Measurements from ENCODE around the gene BACH1.

The BACH1 gene

GRCh38 chr21:29316029-29316742 is 17.5 kb downstream of the BACH1 start:
- DNase-seq: no peak

- DNase-seq: no peak
Observed at GRCh38 chr21:29316806-29317205, 18.1 kb downstream of the BACH1 start.

- no peak for DNase-seq
Observed at GRCh38 chr21:29318354-29318753, 19.6 kb downstream of the BACH1 start.

GRCh38 chr21:29320031-29320430 is 21.3 kb downstream of the BACH1 start:
- DNase-seq: no peak

- DNase-seq: no peak
Observed at GRCh38 chr21:29321217-29321616, 22.5 kb downstream of the BACH1 start.

GRCh38 chr21:29321932-29322928 is 23.5 kb downstream of the BACH1 start:
- no peak for DNase-seq

GRCh38 chr21:29323189-29323588 is 24.5 kb downstream of the BACH1 start:
- no peak for DNase-seq

- DNase-seq: no peak
Observed at GRCh38 chr21:29326914-29327554, 28.3 kb downstream of the BACH1 start.

- no peak for DNase-seq
Observed at GRCh38 chr21:29329406-29329805, 30.7 kb downstream of the BACH1 start.

GRCh38 chr21:29330797-29331196 is 32.1 kb downstream of the BACH1 start:
- no peak for DNase-seq

GRCh38 chr21:29332461-29333362 is 34.0 kb downstream of the BACH1 start:
- DNase-seq: no peak

- no peak for DNase-seq
Observed at GRCh38 chr21:29333406-29333805, 34.7 kb downstream of the BACH1 start.

GRCh38 chr21:29334717-29335428 is 36.2 kb downstream of the BACH1 start:
- no peak for DNase-seq

GRCh38 chr21:29335720-29336119 is 37.0 kb downstream of the BACH1 start:
- no peak for DNase-seq

- DNase-seq: no peak
Observed at GRCh38 chr21:29338256-29338655, 39.5 kb downstream of the BACH1 start.

- no peak for DNase-seq
Observed at GRCh38 chr21:29340228-29340627, 41.5 kb downstream of the BACH1 start.

GRCh38 chr21:29342363-29342957 is 43.7 kb downstream of the BACH1 start:
- no peak for DNase-seq

GRCh38 chr21:29343519-29343918 is 44.8 kb downstream of the BACH1 start:
- DNase-seq: no peak

- no peak for DNase-seq
Observed at GRCh38 chr21:29346281-29346680, 47.6 kb downstream of the BACH1 start.

- no peak for DNase-seq
Observed at GRCh38 chr21:29346771-29347170, 48.0 kb downstream of the BACH1 start.

- DNase-seq: no peak
Observed at GRCh38 chr21:29347274-29347681, 48.6 kb downstream of the BACH1 start.

Data from activated CD4-positive, alpha-beta T cell treated with anti-CD3 and anti-CD28 coated beads, Interleukin-2, amount 50 U/mL, for 1 hour (primary cell).